Nephron (organoid): ENCODE measurements around the gene PIK3R1.

ENCODE experiments used
- H3K27ac Mint-ChIP-seq, 3 experiments: 2 replicates each; pipeline ENCODE4 v1.8.0; 2020; ENCODE audit warnings: mixed read lengths in 3 of 3, mild to moderate bottlenecking in 2 of 3, moderate library complexity in 1 of 3
- H3K27me3 Mint-ChIP-seq: 2 replicates; pipeline ENCODE4 v1.8.0; 2021; ENCODE audit warnings: low read depth, mild to moderate bottlenecking, moderate library complexity, mixed read lengths
- H3K36me3 Mint-ChIP-seq: 2 replicates; pipeline ENCODE4 v1.8.0; 2020; ENCODE audit warnings: low read depth, mixed read lengths
- H3K4me1 Mint-ChIP-seq: 2 replicates; pipeline ENCODE4 v1.8.0; 2020; ENCODE audit warnings: mixed read lengths
- H3K4me3 Mint-ChIP-seq, 3 experiments: 2 replicates each; pipeline ENCODE4 v1.8.0; 2020; ENCODE audit warnings: mild to moderate bottlenecking in 3 of 3, mixed read lengths in 3 of 3, moderate library complexity in 2 of 3
- H3K9me3 Mint-ChIP-seq: 2 replicates; pipeline ENCODE4 v1.8.0; 2020; ENCODE audit warnings: mixed read lengths
- TF ChIP-seq, protein P1 (sequence below), 3 experiments: fragments of 200-600 bp; sonication (generic); IDR thresholded peaks; one replicate each; pipeline ENCODE4 v1.5.0; 2021; ENCODE audit warnings: antibody characterized with exemption in 3 of 3; ENCODE audit not compliant: unreplicated experiment in 3 of 3

Gene PIK3R1

DNA sequence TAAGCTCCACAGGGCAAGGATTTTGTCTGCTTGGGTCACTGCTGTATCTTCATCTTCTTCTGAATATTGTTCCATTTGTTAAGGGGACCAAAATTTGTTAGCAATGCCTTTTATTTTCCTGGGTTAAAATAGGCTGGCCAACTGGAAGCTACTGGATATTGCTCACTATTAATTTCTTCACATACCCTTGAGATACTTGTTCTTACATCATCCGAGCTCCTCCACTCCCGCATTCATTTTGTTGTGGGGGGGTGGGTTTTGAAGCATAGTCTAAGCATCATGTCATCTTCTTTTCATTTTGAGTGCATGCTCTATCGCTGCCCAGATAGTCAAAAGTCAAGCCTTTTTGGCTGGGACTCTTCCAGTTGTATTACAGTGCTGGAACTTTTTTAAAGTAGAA is 42.5 kb upstream of the PIK3R1 start:
- peaks cover 25% of the 10 kb centered on the region for H3K4me1 Mint-ChIP-seq
- H3K36me3 Mint-ChIP-seq, result no peaks in the 10 kb centered on the region
- no peak overlapping the region for H3K4me3 Mint-ChIP-seq
- TF ChIP-seq, protein P1, sequence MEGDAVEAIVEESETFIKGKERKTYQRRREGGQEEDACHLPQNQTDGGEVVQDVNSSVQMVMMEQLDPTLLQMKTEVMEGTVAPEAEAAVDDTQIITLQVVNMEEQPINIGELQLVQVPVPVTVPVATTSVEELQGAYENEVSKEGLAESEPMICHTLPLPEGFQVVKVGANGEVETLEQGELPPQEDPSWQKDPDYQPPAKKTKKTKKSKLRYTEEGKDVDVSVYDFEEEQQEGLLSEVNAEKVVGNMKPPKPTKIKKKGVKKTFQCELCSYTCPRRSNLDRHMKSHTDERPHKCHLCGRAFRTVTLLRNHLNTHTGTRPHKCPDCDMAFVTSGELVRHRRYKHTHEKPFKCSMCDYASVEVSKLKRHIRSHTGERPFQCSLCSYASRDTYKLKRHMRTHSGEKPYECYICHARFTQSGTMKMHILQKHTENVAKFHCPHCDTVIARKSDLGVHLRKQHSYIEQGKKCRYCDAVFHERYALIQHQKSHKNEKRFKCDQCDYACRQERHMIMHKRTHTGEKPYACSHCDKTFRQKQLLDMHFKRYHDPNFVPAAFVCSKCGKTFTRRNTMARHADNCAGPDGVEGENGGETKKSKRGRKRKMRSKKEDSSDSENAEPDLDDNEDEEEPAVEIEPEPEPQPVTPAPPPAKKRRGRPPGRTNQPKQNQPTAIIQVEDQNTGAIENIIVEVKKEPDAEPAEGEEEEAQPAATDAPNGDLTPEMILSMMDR (IDR thresholded peaks at IDR 0.05; ENCODE audit: unreplicated experiment in 3 of 3), result no peak
- peaks cover 3% of the 10 kb centered on the region for H3K9me3 Mint-ChIP-seq
- H3K27me3 Mint-ChIP-seq, result no peaks in the 10 kb centered on the region
- no peak overlapping the region for H3K27ac Mint-ChIP-seq

DNA sequence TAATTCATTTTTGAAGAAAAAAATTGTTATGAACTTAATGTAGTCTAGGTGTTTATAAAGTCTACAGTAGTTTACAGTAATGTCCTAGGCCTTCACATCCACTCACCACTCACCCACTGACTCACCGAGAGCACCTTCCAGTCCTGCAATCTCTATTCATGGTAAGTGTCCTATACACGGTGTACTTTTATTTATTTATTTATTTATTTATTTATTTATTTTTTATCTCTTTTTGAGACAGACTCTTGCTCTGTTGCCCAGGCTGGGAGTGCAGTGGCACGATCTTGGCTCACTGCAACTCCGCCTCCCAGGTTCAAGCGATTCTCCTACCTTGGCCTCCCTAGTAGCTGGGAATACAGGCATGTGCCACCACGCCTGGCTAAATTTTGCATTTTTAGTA is 39.3 kb upstream of the PIK3R1 start:
- TF ChIP-seq, protein P1 (IDR thresholded peaks at IDR 0.05; ENCODE audit: unreplicated experiment in 3 of 3), result no peak
- Mint-ChIP-seq H3K4me1 (peaks cover 5% of the 10 kb centered on the region), H3K9me3 (peaks cover 3% of the 10 kb centered on the region), H3K27ac (no peak overlapping the region), H3K4me3 (no peak overlapping the region), H3K27me3 (no peaks in the 10 kb centered on the region), H3K36me3 (no peaks in the 10 kb centered on the region)

DNA sequence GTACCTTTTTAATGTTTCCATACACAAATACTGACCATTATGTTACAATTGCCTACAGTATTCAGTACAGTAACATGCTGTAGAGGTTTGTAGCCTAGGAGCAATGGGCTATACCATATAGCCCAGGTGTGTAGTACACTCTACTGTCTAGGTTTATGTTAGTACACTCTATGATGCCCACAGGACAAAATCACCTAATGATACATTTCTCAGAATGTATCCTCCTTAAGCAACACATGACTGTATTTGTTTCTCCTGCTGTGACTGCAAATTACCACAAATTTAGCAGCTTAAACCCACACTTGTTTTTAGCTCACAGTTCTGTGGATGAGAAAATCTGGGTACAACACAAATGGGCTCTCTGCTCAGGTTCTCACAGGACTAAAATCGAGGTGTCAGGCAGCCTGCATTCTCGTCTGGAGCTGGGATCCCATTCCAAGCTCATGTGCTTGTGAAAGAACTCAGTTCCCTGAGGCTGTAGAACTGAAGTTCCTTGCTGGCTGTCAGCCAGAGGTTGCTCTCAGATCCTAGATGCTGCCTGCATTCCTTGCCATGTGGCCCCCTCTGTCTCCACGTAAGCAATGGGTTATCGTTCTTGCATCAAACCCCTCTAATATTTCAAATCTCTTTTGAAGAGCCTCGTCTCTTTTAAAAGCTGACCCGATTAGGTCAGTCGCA is 38.6 kb upstream of the PIK3R1 start:
- Mint-ChIP-seq H3K9me3 (peaks cover 3% of the 10 kb centered on the region), H3K36me3 (no peaks in the 10 kb centered on the region), H3K27me3 (no peaks in the 10 kb centered on the region), H3K27ac (no peak overlapping the region), H3K4me3 (no peak overlapping the region), H3K4me1 (no peaks in the 10 kb centered on the region)
- TF ChIP-seq, protein P1 (IDR thresholded peaks at IDR 0.05; ENCODE audit: unreplicated experiment in 3 of 3), result no peak

DNA sequence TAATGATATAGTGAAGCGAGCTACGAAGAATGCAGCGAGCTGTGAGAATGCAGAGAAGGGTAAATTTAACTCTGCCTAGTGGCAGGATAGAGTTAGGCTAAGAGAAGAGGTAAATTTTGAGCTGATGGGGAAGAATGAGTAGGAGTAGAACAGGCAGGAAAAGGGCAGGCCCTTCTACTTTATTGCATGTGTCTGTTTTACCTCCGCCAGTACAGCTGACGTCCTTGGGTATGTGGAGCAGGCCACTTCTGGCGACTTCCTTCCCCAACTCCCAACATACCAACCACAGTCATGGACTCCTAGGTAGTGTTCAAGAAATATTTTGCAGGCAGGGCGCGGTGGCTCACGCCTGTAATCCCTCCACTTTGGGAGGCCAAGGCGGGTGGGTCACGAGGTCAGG is 37.9 kb upstream of the PIK3R1 start:
- no peak overlapping the region for H3K4me3 Mint-ChIP-seq
- H3K9me3 Mint-ChIP-seq, result peaks cover 3% of the 10 kb centered on the region
- no peak overlapping the region for H3K27ac Mint-ChIP-seq
- no peaks in the 10 kb centered on the region for H3K36me3 Mint-ChIP-seq
- H3K4me1 Mint-ChIP-seq, result no peaks in the 10 kb centered on the region
- no peaks in the 10 kb centered on the region for H3K27me3 Mint-ChIP-seq
- TF ChIP-seq, protein P1 (IDR thresholded peaks at IDR 0.05; ENCODE audit: unreplicated experiment in 3 of 3), result no peak

DNA sequence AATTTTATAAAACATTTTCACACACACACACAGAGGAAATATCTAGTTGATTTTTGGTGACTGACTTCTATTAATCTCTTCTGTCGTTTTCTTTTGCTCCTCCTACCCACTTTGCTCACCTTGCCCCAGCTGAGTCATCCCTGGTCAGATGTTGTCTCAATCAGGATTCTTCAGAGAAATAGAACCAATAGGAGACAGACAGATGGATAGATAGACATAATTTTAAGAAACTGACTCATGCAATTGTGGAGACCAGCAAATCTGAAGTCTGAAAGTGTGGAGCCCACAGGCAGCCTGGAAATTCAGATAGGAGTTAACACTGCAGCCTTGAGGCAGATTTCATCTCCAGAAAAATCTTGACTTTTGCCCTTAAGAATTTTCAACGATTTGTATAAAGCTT is 37.0 kb upstream of the PIK3R1 start:
- Mint-ChIP-seq H3K4me1 (no peaks in the 10 kb centered on the region), H3K9me3 (peaks cover 3% of the 10 kb centered on the region)

More for the DNA sequence above, 37.0 kb upstream of the PIK3R1 start:
- Mint-ChIP-seq H3K36me3 (no peaks in the 10 kb centered on the region), H3K27ac (no peak overlapping the region), H3K27me3 (no peaks in the 10 kb centered on the region), H3K4me3 (no peak overlapping the region)
- TF ChIP-seq, protein P1 (IDR thresholded peaks at IDR 0.05; ENCODE audit: unreplicated experiment in 3 of 3), result no peak
